IPS DF 6.9 (cell line): ENCODE measurements around the gene TFF3.

Experiments used
- DNase-seq: peaks from one replicate; pipeline ENCODE4 v3.0.0-alpha.2; 2013; ENCODE audit warnings: low read depth, low spot score
- H3K27ac ChIP-seq: one replicate; pipeline ENCODE4 v1.5.1; 2013; ENCODE audit warnings: low read length, control low read depth
- H3K27me3 ChIP-seq: 2 replicates; pipeline ENCODE4 v1.6.1; 2013; ENCODE audit warnings: mild to moderate bottlenecking, low read length; ENCODE audit not compliant: control insufficient read depth, insufficient read depth
- H3K36me3 ChIP-seq: 2 replicates; pipeline ENCODE4 v1.6.1; 2013; ENCODE audit warnings: low read length; ENCODE audit not compliant: control insufficient read depth, insufficient read depth
- H3K4me1 ChIP-seq: 2 replicates; pipeline ENCODE4 v1.6.1; 2013; ENCODE audit warnings: low read length; ENCODE audit not compliant: control insufficient read depth, insufficient read depth
- H3K4me3 ChIP-seq: 2 replicates; pipeline ENCODE4 v1.5.1; 2013; ENCODE audit warnings: mild to moderate bottlenecking, low read length
- H3K9me3 ChIP-seq: 2 replicates; pipeline ENCODE4 v1.6.1; 2013; ENCODE audit warnings: low read length, inconsistent platforms; ENCODE audit not compliant: control insufficient read depth, insufficient read depth
- WGBS: extraction: QIAGEN DNeasy Blood & Tissue Kit; methylation state at CpG from one replicate; pipeline ENCODE4 v1.1.7; 2013; ENCODE audit warnings: mixed read lengths, missing lambda C conversion rate; ENCODE audit not compliant: insufficient read length, insufficient coverage; 5-methylcytosine and 5-hydroxymethylcytosine counted together

The TFF3 gene

DNA sequence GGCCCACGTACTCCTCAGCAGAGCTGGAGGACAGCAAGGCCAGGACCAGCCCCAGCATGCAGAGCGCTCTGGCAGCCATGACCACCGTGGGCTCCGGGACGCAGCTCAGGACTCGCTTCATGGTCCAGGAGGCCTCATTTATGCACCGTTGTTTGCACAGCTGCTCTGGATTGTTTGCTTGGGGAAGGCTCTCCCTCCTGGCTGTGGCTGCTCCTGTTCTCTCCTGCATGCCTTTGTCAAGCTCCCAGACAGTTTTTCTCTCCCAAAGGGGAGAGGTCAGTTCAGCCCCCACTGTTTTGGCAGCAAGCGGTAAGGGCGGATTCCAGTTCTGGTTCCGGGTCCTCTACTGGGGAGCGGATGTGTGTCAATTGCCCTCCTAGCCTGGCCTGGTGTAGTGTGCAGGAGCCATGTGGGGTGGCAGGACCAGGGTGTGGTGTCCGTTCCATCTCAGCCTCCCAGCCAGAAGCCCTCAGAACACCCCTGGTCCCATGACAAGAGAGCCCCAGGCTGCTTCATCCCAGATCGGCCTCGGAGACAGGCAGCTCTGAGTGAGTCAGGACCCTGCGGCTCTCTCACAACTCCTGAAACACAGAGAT lies at the start of gene TFF3:
TFF3 (minus strand) TSS at position 114 of the 596 bp plus-strand sequence; CDS start at position 79, 35 bp downstream.
- H3K4me3 ChIP-seq, result no peak within 1 kb of the TSS
- no peaks in the 10 kb centered on the region for H3K36me3 ChIP-seq
- H3K27me3 ChIP-seq, result no peaks in the 10 kb centered on the region
- no peaks in the 10 kb centered on the region for H3K9me3 ChIP-seq
- no peak for DNase-seq
- no peak within 1 kb of the TSS for H3K27ac ChIP-seq
- no CpG with 5 or more reads among the region's 15 CpGs for WGBS
- peaks cover 14% of the 10 kb centered on the region for H3K4me1 ChIP-seq

GRCh38 chr21:42364304-42364865 lies 49.2 kb upstream of the TFF3 start:
- Histone ChIP-seq H3K36me3 (no peaks in the 10 kb centered on the region), H3K9me3 (no peaks in the 10 kb centered on the region), H3K4me3 (no peak overlapping the region), H3K4me1 (no peaks in the 10 kb centered on the region), H3K27ac (no peak overlapping the region), H3K27me3 (no peaks in the 10 kb centered on the region)
- WGBS, result no CpG with 5 or more reads among the region's 13 CpGs
- no peak for DNase-seq

DNA sequence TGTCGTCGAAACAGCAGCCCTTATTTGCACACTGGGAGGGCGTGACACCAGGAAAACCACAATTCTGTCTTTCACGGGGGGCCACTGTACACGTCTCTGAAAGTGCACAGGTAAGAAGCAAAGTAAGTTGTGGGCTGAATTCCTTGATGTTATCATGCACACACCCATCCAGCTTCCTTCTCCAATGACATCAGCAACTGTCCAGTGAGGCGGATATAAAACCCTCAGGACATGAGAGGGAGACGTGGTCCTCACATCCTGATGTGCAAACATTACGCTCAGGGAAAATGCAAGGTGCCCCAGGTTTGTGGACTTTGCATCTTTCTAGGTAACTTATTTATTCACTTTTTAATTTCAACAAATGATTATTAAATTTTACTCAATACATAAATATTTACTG lies 48.1 kb upstream of the TFF3 start:
- DNase-seq, result no peak
- H3K27me3 ChIP-seq, result no peaks in the 10 kb centered on the region
- H3K36me3 ChIP-seq, result no peaks in the 10 kb centered on the region
- no CpG with 5 or more reads among the region's 8 CpGs for whole genome bisulfite sequencing
- H3K27ac ChIP-seq, result no peak overlapping the region
- H3K9me3 ChIP-seq, result no peaks in the 10 kb centered on the region
- H3K4me3 ChIP-seq, result no peak overlapping the region
- H3K4me1 ChIP-seq, result no peaks in the 10 kb centered on the region

DNA sequence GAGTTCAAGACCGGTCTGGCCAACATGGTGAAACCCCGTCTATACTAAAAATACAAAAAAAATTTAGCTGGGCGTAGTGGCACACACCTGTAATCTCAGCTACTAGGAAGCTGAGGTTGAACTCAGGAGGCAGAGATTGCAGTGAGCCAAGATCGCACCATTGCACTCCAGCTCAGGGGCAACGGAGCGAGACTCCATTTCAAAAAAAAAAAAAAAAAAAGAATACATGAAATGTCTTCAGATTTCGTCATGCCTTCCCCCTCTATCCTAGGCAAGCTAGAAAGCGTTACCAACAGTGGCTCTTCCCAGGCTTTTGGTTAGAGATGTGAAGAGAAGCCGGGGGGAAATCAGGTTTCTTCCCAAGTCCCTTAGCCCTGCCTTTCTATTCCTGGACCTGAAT lies 47.5 kb upstream of the TFF3 start:
- Histone ChIP-seq H3K27me3 (no peaks in the 10 kb centered on the region), H3K4me1 (no peaks in the 10 kb centered on the region), H3K4me3 (no peak overlapping the region), H3K36me3 (no peaks in the 10 kb centered on the region), H3K9me3 (no peaks in the 10 kb centered on the region), H3K27ac (no peak overlapping the region)
- no peak for DNase-seq
- WGBS, result no CpG with 5 or more reads among the region's 9 CpGs

DNA sequence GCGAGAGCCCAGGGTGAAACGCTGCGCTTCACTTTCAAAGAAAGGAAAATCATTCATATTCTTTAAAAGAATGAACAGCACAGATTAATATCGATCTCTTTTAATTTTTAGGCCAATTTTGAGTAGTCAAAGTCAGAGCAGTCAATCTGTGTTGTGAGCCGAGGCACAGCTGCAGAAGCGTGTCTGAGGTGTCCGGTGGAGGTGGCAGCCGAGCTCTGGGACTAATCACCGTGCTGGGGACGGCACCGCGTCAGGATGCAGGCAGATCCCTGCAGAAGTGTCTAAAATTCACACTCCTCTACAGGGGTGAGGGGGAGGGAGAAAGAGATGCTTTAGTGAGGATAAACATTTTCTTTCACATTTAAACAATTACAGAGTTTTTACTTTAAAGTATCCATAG lies 47.0 kb upstream of the TFF3 start:
- DNase-seq, result no peak
- H3K27me3 ChIP-seq, result no peaks in the 10 kb centered on the region
- no peaks in the 10 kb centered on the region for H3K36me3 ChIP-seq
- no peak overlapping the region for H3K27ac ChIP-seq
- no peak overlapping the region for H3K4me3 ChIP-seq
- no peaks in the 10 kb centered on the region for H3K4me1 ChIP-seq
- H3K9me3 ChIP-seq, result no peaks in the 10 kb centered on the region
- no CpG with 5 or more reads among the region's 12 CpGs for WGBS

DNA sequence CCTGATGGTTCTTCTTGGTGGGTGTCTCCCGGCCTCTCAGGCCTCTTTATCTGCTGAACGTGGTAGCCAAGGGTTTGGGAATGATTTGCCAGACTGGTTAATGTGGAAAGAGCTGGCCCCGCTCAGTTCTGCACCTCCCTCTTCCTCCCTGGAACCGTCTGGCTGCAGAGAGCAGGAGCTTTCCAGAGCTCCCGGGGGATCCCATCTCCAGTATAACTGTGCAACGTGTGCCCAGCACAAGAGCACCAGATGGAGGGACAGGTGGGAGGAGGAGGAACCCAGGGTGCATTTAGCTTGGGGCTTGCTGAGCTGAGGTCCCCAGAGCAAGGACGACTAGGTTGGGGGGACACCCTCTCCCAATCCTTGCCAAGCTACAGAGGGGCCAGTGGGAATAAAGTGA lies 46.1 kb upstream of the TFF3 start:
- Histone ChIP-seq H3K27me3 (no peaks in the 10 kb centered on the region), H3K9me3 (no peaks in the 10 kb centered on the region), H3K27ac (no peak overlapping the region), H3K4me3 (no peak overlapping the region), H3K36me3 (no peaks in the 10 kb centered on the region), H3K4me1 (no peaks in the 10 kb centered on the region)
- WGBS, result no CpG with 5 or more reads among the region's 7 CpGs
- no peak for DNase-seq

DNA sequence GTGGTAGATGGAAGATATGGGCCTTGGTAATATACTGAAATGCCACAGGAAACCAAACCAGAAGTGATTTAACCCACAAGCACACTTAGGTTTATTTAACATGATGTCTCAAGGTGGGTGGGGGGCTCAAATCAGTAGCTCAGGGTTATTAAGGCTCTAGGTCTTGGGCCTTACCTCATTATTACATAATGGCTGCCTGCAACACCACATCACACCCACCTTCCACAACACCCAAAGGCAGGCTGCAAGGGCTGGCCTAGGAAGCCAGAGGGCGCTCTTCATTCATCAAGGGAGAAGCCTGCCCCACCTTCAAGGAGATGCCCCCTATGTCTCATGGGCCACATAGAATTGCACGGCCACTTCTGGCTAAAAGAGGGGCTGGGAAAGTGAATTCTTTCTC lies 45.1 kb upstream of the TFF3 start:
- no peak for DNase-seq
- H3K4me3 ChIP-seq, result no peak overlapping the region
- H3K27me3 ChIP-seq, result no peaks in the 10 kb centered on the region
- H3K27ac ChIP-seq, result no peak overlapping the region
- H3K36me3 ChIP-seq, result no peaks in the 10 kb centered on the region
- WGBS, result no CpG with 5 or more reads among the region's 2 CpGs
- no peaks in the 10 kb centered on the region for H3K4me1 ChIP-seq
- no peaks in the 10 kb centered on the region for H3K9me3 ChIP-seq

GRCh38 chr21:42358937-42359336 lies 43.7 kb upstream of the TFF3 start:
- Histone ChIP-seq H3K36me3 (no peaks in the 10 kb centered on the region), H3K27me3 (no peaks in the 10 kb centered on the region), H3K9me3 (no peaks in the 10 kb centered on the region), H3K4me1 (no peaks in the 10 kb centered on the region), H3K4me3 (no peak overlapping the region), H3K27ac (no peak overlapping the region)
- WGBS, result no CpG with 5 or more reads among the region's 13 CpGs
- no peak for DNase-seq

DNA sequence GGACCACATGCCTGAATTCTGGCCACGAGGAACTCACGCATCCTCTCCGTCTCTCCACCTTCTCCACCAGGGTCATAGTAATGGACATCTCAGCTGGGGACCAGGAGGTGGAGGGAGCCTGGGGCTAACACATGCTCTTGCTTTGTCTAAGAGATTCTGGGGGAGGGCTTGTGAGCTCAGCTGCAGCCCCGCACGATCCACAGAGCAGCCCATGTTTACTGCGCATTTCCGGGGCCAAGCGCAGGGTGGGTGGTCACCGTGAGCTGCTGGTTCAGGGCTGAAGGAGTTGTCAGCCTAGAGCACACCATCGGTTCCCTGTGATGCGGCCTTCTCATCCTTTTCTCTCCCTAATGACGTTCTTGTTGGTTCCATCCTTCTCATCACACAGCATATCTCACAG lies 43.1 kb upstream of the TFF3 start:
- no peaks in the 10 kb centered on the region for H3K9me3 ChIP-seq
- no peak for DNase-seq
- no peak overlapping the region for H3K4me3 ChIP-seq
- no peaks in the 10 kb centered on the region for H3K4me1 ChIP-seq
- WGBS, result no CpG with 5 or more reads among the region's 12 CpGs
- no peaks in the 10 kb centered on the region for H3K36me3 ChIP-seq
- no peak overlapping the region for H3K27ac ChIP-seq
- H3K27me3 ChIP-seq, result no peaks in the 10 kb centered on the region

DNA sequence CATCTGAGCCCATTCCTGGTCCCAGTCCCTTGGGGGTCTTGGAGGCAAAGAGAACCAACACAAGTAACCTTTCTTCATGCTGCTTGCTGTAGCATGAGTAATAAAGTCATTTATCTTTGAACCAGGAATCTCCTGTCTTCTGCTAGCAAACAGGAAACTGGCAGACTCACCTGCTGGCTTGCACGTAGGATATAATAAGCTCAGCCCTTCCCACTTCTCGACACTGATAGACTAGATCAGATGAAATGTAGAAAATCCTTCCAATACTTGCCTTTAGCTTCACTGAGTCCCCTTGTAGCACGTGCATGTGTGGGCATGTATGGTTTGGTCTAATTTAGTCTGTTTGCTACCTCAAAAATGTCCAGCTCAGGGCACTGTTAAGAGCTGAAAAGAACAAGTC lies 42.1 kb upstream of the TFF3 start:
- H3K4me1 ChIP-seq, result no peaks in the 10 kb centered on the region
- H3K36me3 ChIP-seq, result no peaks in the 10 kb centered on the region
- DNase-seq, result no peak
- no CpG with 5 or more reads among the region's 3 CpGs for WGBS
- no peaks in the 10 kb centered on the region for H3K27me3 ChIP-seq
- H3K4me3 ChIP-seq, result no peak overlapping the region
- H3K27ac ChIP-seq, result no peak overlapping the region
- no peaks in the 10 kb centered on the region for H3K9me3 ChIP-seq

DNA sequence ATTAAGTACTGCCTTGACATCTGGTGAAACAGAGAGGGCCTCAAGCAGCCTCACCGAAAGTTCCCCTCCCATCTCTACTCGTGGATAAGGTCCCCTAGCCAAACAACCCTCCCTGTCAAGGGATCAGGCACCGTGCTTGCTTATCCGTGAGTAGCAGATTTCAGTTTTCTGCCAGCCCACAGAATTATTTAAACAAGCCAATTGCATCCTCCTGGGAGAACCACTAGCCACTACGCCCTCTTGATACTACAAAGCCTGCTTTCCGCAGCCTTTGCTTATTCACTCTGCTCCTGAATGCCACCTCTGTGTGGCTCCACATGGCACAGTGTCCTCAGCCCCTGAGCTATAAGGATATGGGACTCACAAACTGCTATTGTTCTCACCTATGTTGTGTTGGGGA lies 41.4 kb upstream of the TFF3 start:
- Histone ChIP-seq H3K9me3 (no peaks in the 10 kb centered on the region), H3K27me3 (no peaks in the 10 kb centered on the region), H3K27ac (no peak overlapping the region), H3K4me1 (no peaks in the 10 kb centered on the region), H3K36me3 (no peaks in the 10 kb centered on the region), H3K4me3 (no peak overlapping the region)
- no CpG with 5 or more reads among the region's 6 CpGs for WGBS
- no peak for DNase-seq
